Liver (tissue), 9 donors: Measurements from ENCODE around the gene ZNF132. TPM values are rescaled to one million over a fixed set of nuclear protein-coding genes. Genes with fewer than 3 reads are reported as not detected.

ENCODE experiments used
- DNase-seq: peaks from one replicate; pipeline ENCODE4 v3.0.0-alpha.2; 2017; ENCODE audit warnings: low spot score
- H3K27ac ChIP-seq, 2 donors: one replicate each; pipeline ENCODE4 v1.7.0; 2013; ENCODE audit warnings: inconsistent platforms in 2 of 2, low read length in 2 of 2, control low read depth in 1 of 2, low read depth in 1 of 2, mild to moderate bottlenecking in 1 of 2
- H3K27me3 ChIP-seq, 4 donors: one replicate each; pipeline versions ENCODE4 v1.6.1 to v1.7.0; 2013; ENCODE audit warnings: low read length in 3 of 4, inconsistent platforms in 1 of 4, mild to moderate bottlenecking in 1 of 4, moderate library complexity in 1 of 4; ENCODE audit not compliant: control insufficient read depth in 4 of 4, insufficient read depth in 4 of 4
- H3K36me3 ChIP-seq, 4 donors: one replicate each; pipeline versions ENCODE4 v1.6.1 to v1.7.0; 2013; ENCODE audit warnings: low read length in 3 of 4, mild to moderate bottlenecking in 3 of 4, low read depth in 1 of 4, moderate library complexity in 1 of 4; ENCODE audit not compliant: control insufficient read depth in 4 of 4, insufficient read depth in 3 of 4
- H3K4me1 ChIP-seq, 4 donors: one replicate each; pipeline versions ENCODE4 v1.6.1 to v1.7.0; 2013; ENCODE audit warnings: low read length in 3 of 4, mild to moderate bottlenecking in 3 of 4, moderate library complexity in 1 of 4; ENCODE audit not compliant: control insufficient read depth in 4 of 4, insufficient read depth in 4 of 4
- H3K4me3 ChIP-seq, 3 donors: one replicate each; pipeline versions ENCODE4 v1.6.1 to v1.7.0; 2013; ENCODE audit warnings: low read length in 3 of 3, control low read depth in 1 of 3, low read depth in 1 of 3, mild to moderate bottlenecking in 1 of 3
- H3K9ac ChIP-seq, 2 donors: one replicate each; pipeline ENCODE4 v1.7.0; 2013; ENCODE audit warnings: low read length in 2 of 2, mild to moderate bottlenecking in 2 of 2, moderate library complexity in 2 of 2, control low read depth in 1 of 2, low read depth in 1 of 2
- H3K9me3 ChIP-seq, 4 donors: one replicate each; pipeline versions ENCODE4 v1.6.1 to v1.7.0; 2013; ENCODE audit warnings: low read length in 3 of 4; ENCODE audit not compliant: control insufficient read depth in 4 of 4
- EGR1 ChIP-seq, 2 donors: IDR thresholded peaks; 2 replicates each; pipeline ENCODE4 v1.6.1; 2016 to 2018; ENCODE audit warnings: antibody characterized with exemption in 2 of 2, low read depth in 2 of 2
- FOXA1 ChIP-seq: IDR thresholded peaks from 2 replicates; pipeline ENCODE4 v1.6.1; 2016; ENCODE audit warnings: antibody characterized with exemption
- FOXA2 ChIP-seq: IDR thresholded peaks from 2 replicates; pipeline ENCODE4 v1.6.1; 2016; ENCODE audit warnings: antibody characterized with exemption
- GABPA ChIP-seq, 2 donors: IDR thresholded peaks in 1 of 2; conservative IDR thresholded peaks in 1 of 2; 2 replicates each; pipeline ENCODE4 v1.6.1; 2016; ENCODE audit warnings: antibody characterized with exemption in 2 of 2, mild to moderate bottlenecking in 1 of 2, moderate library complexity in 1 of 2
- HNF4A ChIP-seq, 2 donors: conservative IDR thresholded peaks; 2 replicates each; pipeline ENCODE4 v1.6.1; 2016; ENCODE audit warnings: antibody characterized with exemption in 2 of 2, mild to moderate bottlenecking in 2 of 2
- HNF4G ChIP-seq: IDR thresholded peaks from 2 replicates; pipeline ENCODE4 v1.6.1; 2016; ENCODE audit warnings: antibody characterized with exemption
- JUND ChIP-seq, 2 donors: IDR thresholded peaks; 2 replicates each; pipeline ENCODE4 v1.6.1; 2016; ENCODE audit warnings: antibody characterized with exemption in 2 of 2
- NR2F2 ChIP-seq: IDR thresholded peaks from 2 replicates; pipeline ENCODE4 v1.6.1; 2016; ENCODE audit warnings: antibody characterized with exemption
- RAD21 ChIP-seq, 2 donors: IDR thresholded peaks; 2 replicates each; pipeline ENCODE4 v1.6.1; 2016; ENCODE audit warnings: antibody characterized with exemption in 2 of 2, mild to moderate bottlenecking in 2 of 2
- RXRA ChIP-seq, 2 donors: IDR thresholded peaks; 2 replicates each; pipeline ENCODE4 v1.6.1; 2017 to 2018; ENCODE audit warnings: antibody characterized with exemption in 2 of 2, mild to moderate bottlenecking in 1 of 2
- SP1 ChIP-seq: IDR thresholded peaks from 2 replicates; pipeline ENCODE4 v1.6.1; 2018; ENCODE audit warnings: antibody characterized with exemption, mild to moderate bottlenecking
- TAF1 ChIP-seq: conservative IDR thresholded peaks from 2 replicates; pipeline ENCODE4 v1.6.1; 2016; ENCODE audit warnings: antibody characterized with exemption, mild to moderate bottlenecking
- YY1 ChIP-seq: IDR thresholded peaks from 2 replicates; pipeline ENCODE4 v1.6.1; 2016; ENCODE audit warnings: antibody characterized with exemption, mild to moderate bottlenecking
- WGBS: extraction: QIAGEN DNeasy Blood & Tissue Kit; methylation state at CpG from one replicate; pipeline ENCODE4 v1.1.7; 2013; 5-methylcytosine and 5-hydroxymethylcytosine counted together
- polyA plus RNA-seq, 2 donors: library from polyadenylated mRNA; stranded (reverse) in 1 of 2; unstranded in 1 of 2; fragments of 200-250 nt in 1 of 2; fragments of >200 nt in 1 of 2; fragmentation: Nextera tagmentation in 1 of 2; extraction: Ambion mirVana in 1 of 2; gene quantifications; one replicate each; pipeline versions ENCODE4 v1.2.1 to v1.2.3, GENCODE V29; 2013 to 2015
- total RNA-seq, 2 donors: library from RNA; depleted of rRNA; stranded (reverse); fragments of >200 nt; gene quantifications; one replicate each; pipeline ENCODE4 v1.2.3, GENCODE V29; 2014
- TF ChIP-seq, protein P1 (sequence below): IDR thresholded peaks from 2 replicates; pipeline ENCODE4 v1.6.1; 2016; ENCODE audit warnings: antibody characterized with exemption
- TF ChIP-seq, protein P2 (sequence below): IDR thresholded peaks from 2 replicates; pipeline ENCODE4 v1.6.1; 2016; ENCODE audit warnings: antibody characterized with exemption, mild to moderate bottlenecking
- TF ChIP-seq, protein P3 (sequence below): fragments of 150-350 bp; IDR thresholded peaks from 2 replicates; pipeline ENCODE4 v1.5.1; 2017; ENCODE audit warnings: improper control_type of control experiment, low read depth, low read length; ENCODE audit not compliant: missing input control
- TF ChIP-seq, protein P4 (sequence below): IDR thresholded peaks from 2 replicates; pipeline ENCODE4 v1.6.1; 2016; ENCODE audit warnings: antibody characterized with exemption
- TF ChIP-seq, protein P5 (sequence below): IDR thresholded peaks from 2 replicates; pipeline ENCODE4 v1.6.1; 2016; ENCODE audit warnings: antibody characterized with exemption
- donor health status: healthy.
- donor health status: healthy.
- donor health status: healthy.
- donor health status: healthy.
- donor health status: healthy.

The ZNF132 gene
- total and polyA plus RNA-seq, 4 donors, result 0.64 to 2.0 (median 1.0) TPM

DNA sequence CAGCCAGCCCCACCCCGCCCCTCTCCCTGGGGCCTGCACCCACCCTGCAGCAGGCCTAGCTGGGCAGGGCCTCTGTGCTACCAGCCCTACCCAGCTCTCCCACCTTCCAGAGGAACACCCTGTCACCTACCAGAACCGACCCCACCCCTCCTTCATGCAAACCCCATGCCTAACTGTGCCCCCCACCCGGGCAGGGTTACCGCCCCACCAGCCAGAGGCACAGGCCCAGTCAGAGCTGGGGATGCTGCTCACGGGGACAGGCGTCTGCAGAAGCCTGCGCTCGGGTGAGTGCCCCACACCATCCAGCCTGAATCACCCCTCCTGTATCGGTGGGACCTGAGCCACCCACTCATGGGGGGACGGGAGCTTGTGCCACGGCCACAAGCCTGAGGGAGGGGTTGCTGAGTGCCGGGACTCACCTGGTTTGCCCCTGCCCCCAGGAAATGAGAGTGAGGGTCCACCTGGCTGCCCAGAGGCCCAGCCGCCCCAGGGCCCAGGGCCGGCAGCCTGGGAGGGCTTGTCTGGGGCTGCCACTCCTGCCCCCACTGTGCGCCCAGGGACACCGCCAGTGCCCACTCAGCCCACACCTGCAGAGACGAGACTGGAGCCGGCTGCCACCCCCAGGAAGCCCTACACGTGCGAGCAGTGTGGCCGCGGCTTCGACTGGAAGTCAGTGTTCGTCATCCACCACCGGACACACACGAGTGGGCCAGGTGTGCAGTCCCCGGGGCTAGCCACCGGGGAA lies 40.0 kb upstream of the ZNF132 start:
- Histone ChIP-seq H3K36me3 (peaks cover 0 to 15% (median 5%) of the 10 kb centered on the region in 4 donors), H3K27me3 (no peaks in the 10 kb centered on the region)

DNA sequence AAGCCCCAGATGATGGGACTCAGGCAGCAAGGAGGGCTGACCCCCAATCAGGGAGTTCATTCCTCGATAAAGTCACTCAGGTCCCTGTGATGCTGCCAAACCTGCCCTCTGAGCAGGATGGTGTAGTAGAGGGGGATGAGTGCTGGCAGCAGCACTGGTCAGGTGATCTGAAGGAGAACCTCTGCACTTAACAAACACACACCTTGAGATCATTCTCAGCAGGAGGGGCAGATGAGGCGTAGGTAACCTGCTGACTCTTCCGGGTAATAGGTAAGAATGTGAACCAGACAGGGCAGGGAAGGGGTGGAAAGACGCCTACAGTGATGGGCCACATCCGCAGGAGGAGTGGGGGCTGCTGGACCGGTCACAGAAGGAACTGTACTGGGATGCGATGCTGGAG lies 39.4 kb upstream of the ZNF132 start:
- Histone ChIP-seq H3K9ac (no peak overlapping the region), H3K4me1 (peaks cover 5 to 21% (median 15%) of the 10 kb centered on the region in 4 donors), H3K4me3 (no peak overlapping the region), H3K36me3 (peaks cover 0 to 15% (median 5%) of the 10 kb centered on the region in 4 donors), H3K27me3 (no peaks in the 10 kb centered on the region), H3K27ac (peak overlapping the region in 1 of 2 donors; percentile 34), H3K9me3 (no peaks in the 10 kb centered on the region)
- WGBS, result 95% methylated on average over 7 of the region's 7 CpGs
- DNase-seq, result no peak
- TF ChIP-seq FOXA1 (no peak), RAD21 (IDR thresholded peaks at IDR 0.05) (no peak), FOXA2 (no peak), RXRA (IDR thresholded peaks at IDR 0.05) (no peak), HNF4A (conservative IDR thresholded peaks at IDR 0.05) (no peak), NR2F2 (no peak), HNF4G (no peak), YY1 (no peak), JUND (IDR thresholded peaks at IDR 0.05) (no peak), GABPA (IDR thresholded peaks at IDR 0.05 in 1 of 2, conservative IDR thresholded peaks at IDR 0.05 in 1 of 2) (no peak)
- TF ChIP-seq, protein P1, sequence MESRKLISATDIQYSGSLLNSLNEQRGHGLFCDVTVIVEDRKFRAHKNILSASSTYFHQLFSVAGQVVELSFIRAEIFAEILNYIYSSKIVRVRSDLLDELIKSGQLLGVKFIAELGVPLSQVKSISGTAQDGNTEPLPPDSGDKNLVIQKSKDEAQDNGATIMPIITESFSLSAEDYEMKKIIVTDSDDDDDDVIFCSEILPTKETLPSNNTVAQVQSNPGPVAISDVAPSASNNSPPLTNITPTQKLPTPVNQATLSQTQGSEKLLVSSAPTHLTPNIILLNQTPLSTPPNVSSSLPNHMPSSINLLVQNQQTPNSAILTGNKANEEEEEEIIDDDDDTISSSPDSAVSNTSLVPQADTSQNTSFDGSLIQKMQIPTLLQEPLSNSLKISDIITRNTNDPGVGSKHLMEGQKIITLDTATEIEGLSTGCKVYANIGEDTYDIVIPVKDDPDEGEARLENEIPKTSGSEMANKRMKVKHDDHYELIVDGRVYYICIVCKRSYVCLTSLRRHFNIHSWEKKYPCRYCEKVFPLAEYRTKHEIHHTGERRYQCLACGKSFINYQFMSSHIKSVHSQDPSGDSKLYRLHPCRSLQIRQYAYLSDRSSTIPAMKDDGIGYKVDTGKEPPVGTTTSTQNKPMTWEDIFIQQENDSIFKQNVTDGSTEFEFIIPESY, result no peak
- TF ChIP-seq, protein P2, sequence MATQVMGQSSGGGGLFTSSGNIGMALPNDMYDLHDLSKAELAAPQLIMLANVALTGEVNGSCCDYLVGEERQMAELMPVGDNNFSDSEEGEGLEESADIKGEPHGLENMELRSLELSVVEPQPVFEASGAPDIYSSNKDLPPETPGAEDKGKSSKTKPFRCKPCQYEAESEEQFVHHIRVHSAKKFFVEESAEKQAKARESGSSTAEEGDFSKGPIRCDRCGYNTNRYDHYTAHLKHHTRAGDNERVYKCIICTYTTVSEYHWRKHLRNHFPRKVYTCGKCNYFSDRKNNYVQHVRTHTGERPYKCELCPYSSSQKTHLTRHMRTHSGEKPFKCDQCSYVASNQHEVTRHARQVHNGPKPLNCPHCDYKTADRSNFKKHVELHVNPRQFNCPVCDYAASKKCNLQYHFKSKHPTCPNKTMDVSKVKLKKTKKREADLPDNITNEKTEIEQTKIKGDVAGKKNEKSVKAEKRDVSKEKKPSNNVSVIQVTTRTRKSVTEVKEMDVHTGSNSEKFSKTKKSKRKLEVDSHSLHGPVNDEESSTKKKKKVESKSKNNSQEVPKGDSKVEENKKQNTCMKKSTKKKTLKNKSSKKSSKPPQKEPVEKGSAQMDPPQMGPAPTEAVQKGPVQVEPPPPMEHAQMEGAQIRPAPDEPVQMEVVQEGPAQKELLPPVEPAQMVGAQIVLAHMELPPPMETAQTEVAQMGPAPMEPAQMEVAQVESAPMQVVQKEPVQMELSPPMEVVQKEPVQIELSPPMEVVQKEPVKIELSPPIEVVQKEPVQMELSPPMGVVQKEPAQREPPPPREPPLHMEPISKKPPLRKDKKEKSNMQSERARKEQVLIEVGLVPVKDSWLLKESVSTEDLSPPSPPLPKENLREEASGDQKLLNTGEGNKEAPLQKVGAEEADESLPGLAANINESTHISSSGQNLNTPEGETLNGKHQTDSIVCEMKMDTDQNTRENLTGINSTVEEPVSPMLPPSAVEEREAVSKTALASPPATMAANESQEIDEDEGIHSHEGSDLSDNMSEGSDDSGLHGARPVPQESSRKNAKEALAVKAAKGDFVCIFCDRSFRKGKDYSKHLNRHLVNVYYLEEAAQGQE, result no peak
- TF ChIP-seq, protein P3, sequence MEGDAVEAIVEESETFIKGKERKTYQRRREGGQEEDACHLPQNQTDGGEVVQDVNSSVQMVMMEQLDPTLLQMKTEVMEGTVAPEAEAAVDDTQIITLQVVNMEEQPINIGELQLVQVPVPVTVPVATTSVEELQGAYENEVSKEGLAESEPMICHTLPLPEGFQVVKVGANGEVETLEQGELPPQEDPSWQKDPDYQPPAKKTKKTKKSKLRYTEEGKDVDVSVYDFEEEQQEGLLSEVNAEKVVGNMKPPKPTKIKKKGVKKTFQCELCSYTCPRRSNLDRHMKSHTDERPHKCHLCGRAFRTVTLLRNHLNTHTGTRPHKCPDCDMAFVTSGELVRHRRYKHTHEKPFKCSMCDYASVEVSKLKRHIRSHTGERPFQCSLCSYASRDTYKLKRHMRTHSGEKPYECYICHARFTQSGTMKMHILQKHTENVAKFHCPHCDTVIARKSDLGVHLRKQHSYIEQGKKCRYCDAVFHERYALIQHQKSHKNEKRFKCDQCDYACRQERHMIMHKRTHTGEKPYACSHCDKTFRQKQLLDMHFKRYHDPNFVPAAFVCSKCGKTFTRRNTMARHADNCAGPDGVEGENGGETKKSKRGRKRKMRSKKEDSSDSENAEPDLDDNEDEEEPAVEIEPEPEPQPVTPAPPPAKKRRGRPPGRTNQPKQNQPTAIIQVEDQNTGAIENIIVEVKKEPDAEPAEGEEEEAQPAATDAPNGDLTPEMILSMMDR, result no peak
- TF ChIP-seq, protein P4, sequence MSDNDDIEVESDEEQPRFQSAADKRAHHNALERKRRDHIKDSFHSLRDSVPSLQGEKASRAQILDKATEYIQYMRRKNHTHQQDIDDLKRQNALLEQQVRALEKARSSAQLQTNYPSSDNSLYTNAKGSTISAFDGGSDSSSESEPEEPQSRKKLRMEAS, result no peak
- TF ChIP-seq, protein P5, sequence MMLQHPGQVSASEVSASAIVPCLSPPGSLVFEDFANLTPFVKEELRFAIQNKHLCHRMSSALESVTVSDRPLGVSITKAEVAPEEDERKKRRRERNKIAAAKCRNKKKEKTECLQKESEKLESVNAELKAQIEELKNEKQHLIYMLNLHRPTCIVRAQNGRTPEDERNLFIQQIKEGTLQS, result no peak

More for the DNA sequence above, 40.0 kb upstream of the ZNF132 start:
- Histone ChIP-seq H3K9ac (no peak overlapping the region), H3K9me3 (no peaks in the 10 kb centered on the region), H3K4me1 (peaks cover 5 to 18% (median 13%) of the 10 kb centered on the region in 4 donors), H3K4me3 (no peak overlapping the region), H3K27ac (no peak overlapping the region)
- 94% methylated on average over 28 of the region's 28 CpGs for WGBS
- TF ChIP-seq, protein P4, result no peak
- TF ChIP-seq EGR1 (IDR thresholded peaks at IDR 0.05; ENCODE audit: low read depth in 2 of 2) (no peak), RAD21 (IDR thresholded peaks at IDR 0.05) (no peak), FOXA2 (no peak), JUND (IDR thresholded peaks at IDR 0.05) (no peak), YY1 (no peak), RXRA (IDR thresholded peaks at IDR 0.05) (no peak), GABPA (IDR thresholded peaks at IDR 0.05 in 1 of 2, conservative IDR thresholded peaks at IDR 0.05 in 1 of 2) (no peak), SP1 (no peak), FOXA1 (no peak), HNF4G (no peak), HNF4A (conservative IDR thresholded peaks at IDR 0.05) (no peak), TAF1 (no peak)
- TF ChIP-seq, protein P3, result no peak
- TF ChIP-seq, protein P5, result no peak
- no peak for DNase-seq
